Femur (tissue), 1 donor: Measurements from ENCODE around the gene USP3.
"Not testable (repeated sequence)": the region's sequence is repeated elsewhere in the genome, so short reads cannot be mapped to it uniquely, and the experiment has no call there.

ENCODE experiments used
- DNase-seq: peaks from one replicate; pipeline ENCODE4 v3.0.0-alpha.2; 2017

The USP3 gene

GRCh38 chr15:63517202-63517601, 12.8 kb downstream of the USP3 start:
- DNase-seq, result no peak

- no peak for DNase-seq
Measured at GRCh38 chr15:63517628-63518027, 13.2 kb downstream of the USP3 start.

GRCh38 chr15:63519041-63519440, 14.6 kb downstream of the USP3 start:
- DNase-seq, result no peak

- no peak for DNase-seq
Measured at GRCh38 chr15:63519548-63520178, 15.3 kb downstream of the USP3 start.

- DNase-seq, result not testable (repeated sequence)
Measured at GRCh38 chr15:63520462-63520861, 16.1 kb downstream of the USP3 start.

GRCh38 chr15:63522225-63522578, 17.8 kb downstream of the USP3 start:
- DNase-seq, result peak; percentile 63

GRCh38 chr15:63523306-63523990, 19.1 kb downstream of the USP3 start:
- no peak for DNase-seq

- no peak for DNase-seq
Measured at GRCh38 chr15:63524316-63525015, 20.1 kb downstream of the USP3 start.

- DNase-seq, result no peak
Measured at GRCh38 chr15:63526401-63526800, 22.0 kb downstream of the USP3 start.

GRCh38 chr15:63528138-63528659, 23.8 kb downstream of the USP3 start:
- DNase-seq, result no peak

- no peak for DNase-seq
Measured at GRCh38 chr15:63530235-63530634, 25.8 kb downstream of the USP3 start.

- DNase-seq, result no peak
Measured at GRCh38 chr15:63530752-63531299, 26.4 kb downstream of the USP3 start.

GRCh38 chr15:63531586-63531985, 27.2 kb downstream of the USP3 start:
- no peak for DNase-seq

- DNase-seq, result no peak
Measured at GRCh38 chr15:63532307-63532744, 27.9 kb downstream of the USP3 start.

GRCh38 chr15:63534888-63535287, 30.5 kb downstream of the USP3 start:
- DNase-seq, result not testable (repeated sequence)

GRCh38 chr15:63535689-63536088, 31.3 kb downstream of the USP3 start:
- no peak for DNase-seq

GRCh38 chr15:63538876-63539275, 34.5 kb downstream of the USP3 start:
- no peak for DNase-seq

GRCh38 chr15:63539521-63539920, 35.1 kb downstream of the USP3 start:
- peak; percentile 39 for DNase-seq

- DNase-seq, result no peak
Measured at GRCh38 chr15:63539998-63540397, 35.6 kb downstream of the USP3 start.

GRCh38 chr15:63540449-63540848, 36.1 kb downstream of the USP3 start:
- DNase-seq, result no peak

- DNase-seq, result no peak
Measured at GRCh38 chr15:63544258-63545026, 40.0 kb downstream of the USP3 start.

GRCh38 chr15:63545520-63545919, 41.1 kb downstream of the USP3 start:
- DNase-seq, result no peak

- no peak for DNase-seq
Measured at GRCh38 chr15:63551400-63551799, 47.0 kb downstream of the USP3 start.
